Stomach (tissue), 4 donors: ENCODE results near the gene LDB2.

ENCODE experiments used
- CTCF ChIP-seq, 7 experiments: fragments of 450-650 bp in 4 of 7; fragments of 200-600 bp in 3 of 7; sonication (generic) in 3 of 7; IDR thresholded peaks; one replicate each; pipeline ENCODE4 v1.5.1; 2016 to 2019; ENCODE audit warnings: antibody characterized with exemption in 7 of 7, control low read depth in 2 of 7, mild to moderate bottlenecking in 1 of 7
- EP300 ChIP-seq: sonication (generic); formaldehyde crosslinking; IDR thresholded peaks from one replicate; pipeline ENCODE4 v1.6.1; 2017; ENCODE audit warnings: antibody characterized with exemption
- POLR2A ChIP-seq, 4 donors: fragments of 450-650 bp; IDR thresholded peaks; one replicate each; pipeline ENCODE4 v1.6.1; 2016; ENCODE audit warnings: antibody characterized with exemption in 4 of 4, control low read depth in 2 of 4, mild to moderate bottlenecking in 1 of 4, moderate library complexity in 1 of 4
- POLR2AphosphoS5 ChIP-seq, 3 donors: sonication (generic); formaldehyde crosslinking; IDR thresholded peaks; one replicate each; pipeline ENCODE4 v1.6.1; 2016; ENCODE audit warnings: antibody characterized with exemption in 3 of 3

GRCh38 chr4:16691450-16691849 lies 207.0 kb downstream of the LDB2 start:
- no peak for TF ChIP-seq CTCF (IDR thresholded peaks at IDR 0.05)
- no peak for TF ChIP-seq EP300
- no peak for TF ChIP-seq POLR2A (IDR thresholded peaks at IDR 0.05)
- TF ChIP-seq POLR2AphosphoS5 (IDR thresholded peaks at IDR 0.05) = no peak
